ENCODE data around the gene FUBP3. TPM values are rescaled to one million over a fixed set of nuclear protein-coding genes. Genes with fewer than 3 reads are reported as not detected.

FUBP3 gene
- polyA plus RNA-seq, 1 of the 3 experiments (the other 2 are of a cell fraction): 55.1 TPM

DNA sequence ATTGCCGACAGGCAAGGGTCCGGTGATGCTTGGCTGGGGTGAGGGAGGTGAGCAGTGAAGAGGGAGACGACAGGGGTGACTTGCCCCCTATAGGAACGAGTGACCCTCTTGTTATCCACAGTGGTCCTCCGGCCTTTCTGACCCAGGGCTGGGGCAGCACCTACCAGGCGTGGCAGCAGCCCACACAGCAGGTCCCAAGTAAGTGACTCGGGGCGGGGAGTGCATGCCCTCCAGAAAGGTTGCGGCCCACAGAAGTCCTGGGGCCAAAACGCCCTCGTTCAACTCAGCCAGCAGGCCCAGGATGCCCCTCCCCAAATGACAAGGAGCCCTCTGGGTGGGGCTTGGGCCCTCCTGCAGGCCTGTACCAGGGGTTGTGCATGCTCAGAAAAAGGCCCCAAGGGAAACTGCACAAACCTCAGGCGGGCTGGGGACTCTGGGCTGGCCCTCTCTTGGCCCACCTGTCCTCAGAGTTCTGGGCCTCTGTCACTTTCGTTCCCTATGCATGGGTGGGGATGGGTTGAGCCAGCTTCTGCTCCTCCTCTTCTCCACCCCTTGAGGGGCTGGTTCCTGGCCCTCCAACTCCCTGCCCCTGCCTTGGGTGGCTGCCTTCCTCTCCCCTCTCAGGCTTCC lies 52.8 kb downstream of the FUBP3 start:
- Histone ChIP-seq H3K4me2 (no peak overlapping the region), H2AFZ (ENCODE audit: low read depth) (no peak overlapping the region), H3K79me2 (ENCODE audit: insufficient read depth) (no peaks in the 10 kb centered on the region), H3K4me1 (ENCODE audit: control insufficient read depth in 1 of 2, insufficient read depth in 2 of 2, low read depth in 1 of 2, low read length in 1 of 2) (no peaks in the 10 kb centered on the region), H3K36me3 (replicated peaks in 1 of 2; ENCODE audit: control insufficient read depth in 1 of 2, insufficient read depth in 2 of 2, low read length in 1 of 2) (peaks cover 12 to 96% of the 10 kb centered on the region in 2 experiments), H4K20me1 (ENCODE audit: insufficient read depth) (no peaks in the 10 kb centered on the region), H3K9ac (no peak overlapping the region), H3K9me3 (no peaks in the 10 kb centered on the region), H3K27me3 (ENCODE audit: insufficient read depth) (no peaks in the 10 kb centered on the region), H3K9me2 (no peaks in the 10 kb centered on the region), H3F3A (replicated peaks; ENCODE audit: insufficient read depth) (no peaks in the 10 kb centered on the region), H3K4me3 (ENCODE audit: low read depth in 2 of 2, low read length in 1 of 2) (no peak overlapping the region), H3K27ac (ENCODE audit: low read depth in 2 of 2, low read length in 1 of 2) (no peak overlapping the region)
- 85% methylated on average over 5 of the region's 13 CpGs for WGBS (ENCODE audit: low lambda C conversion rate)
- CTCF ChIA-PET: no interaction called here
- DNase-seq: no peak
- no peak for TF ChIP-seq RFX5 (IDR thresholded peaks at IDR 0.05; ENCODE audit: low read length)
- no peak for TF ChIP-seq TAF1 (IDR thresholded peaks at IDR 0.05; ENCODE audit: borderline replicate concordance, low read depth, low read length)
- TF ChIP-seq FOXJ3 (CRISPR knock-in tag; IDR thresholded peaks at IDR 0.05): no peak
- TF ChIP-seq EZH2phosphoT487 (IDR thresholded peaks at IDR 0.05; ENCODE audit: borderline replicate concordance, low read depth): no peak
- TF ChIP-seq, protein P1, sequence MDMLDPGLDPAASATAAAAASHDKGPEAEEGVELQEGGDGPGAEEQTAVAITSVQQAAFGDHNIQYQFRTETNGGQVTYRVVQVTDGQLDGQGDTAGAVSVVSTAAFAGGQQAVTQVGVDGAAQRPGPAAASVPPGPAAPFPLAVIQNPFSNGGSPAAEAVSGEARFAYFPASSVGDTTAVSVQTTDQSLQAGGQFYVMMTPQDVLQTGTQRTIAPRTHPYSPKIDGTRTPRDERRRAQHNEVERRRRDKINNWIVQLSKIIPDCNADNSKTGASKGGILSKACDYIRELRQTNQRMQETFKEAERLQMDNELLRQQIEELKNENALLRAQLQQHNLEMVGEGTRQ (IDR thresholded peaks at IDR 0.05; ENCODE audit: borderline replicate concordance, low read depth, low read length): no peak
- TF ChIP-seq, protein P2, sequence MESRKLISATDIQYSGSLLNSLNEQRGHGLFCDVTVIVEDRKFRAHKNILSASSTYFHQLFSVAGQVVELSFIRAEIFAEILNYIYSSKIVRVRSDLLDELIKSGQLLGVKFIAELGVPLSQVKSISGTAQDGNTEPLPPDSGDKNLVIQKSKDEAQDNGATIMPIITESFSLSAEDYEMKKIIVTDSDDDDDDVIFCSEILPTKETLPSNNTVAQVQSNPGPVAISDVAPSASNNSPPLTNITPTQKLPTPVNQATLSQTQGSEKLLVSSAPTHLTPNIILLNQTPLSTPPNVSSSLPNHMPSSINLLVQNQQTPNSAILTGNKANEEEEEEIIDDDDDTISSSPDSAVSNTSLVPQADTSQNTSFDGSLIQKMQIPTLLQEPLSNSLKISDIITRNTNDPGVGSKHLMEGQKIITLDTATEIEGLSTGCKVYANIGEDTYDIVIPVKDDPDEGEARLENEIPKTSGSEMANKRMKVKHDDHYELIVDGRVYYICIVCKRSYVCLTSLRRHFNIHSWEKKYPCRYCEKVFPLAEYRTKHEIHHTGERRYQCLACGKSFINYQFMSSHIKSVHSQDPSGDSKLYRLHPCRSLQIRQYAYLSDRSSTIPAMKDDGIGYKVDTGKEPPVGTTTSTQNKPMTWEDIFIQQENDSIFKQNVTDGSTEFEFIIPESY (IDR thresholded peaks at IDR 0.05; ENCODE audit: borderline replicate concordance, low read depth): no peak
- no peak for TF ChIP-seq EP300 (IDR thresholded peaks at IDR 0.05; ENCODE audit: borderline replicate concordance in 1 of 2, low read depth in 1 of 2, low read length in 1 of 2)
- no peak for TF ChIP-seq POLR2AphosphoS5 (IDR thresholded peaks at IDR 0.05; ENCODE audit: low read depth, low read length)
- TF ChIP-seq CHD2 (IDR thresholded peaks at IDR 0.05; ENCODE audit: low read length, partially characterized antibody): no peak
- no peak for TF ChIP-seq RXRA (IDR thresholded peaks at IDR 0.05; ENCODE audit: borderline replicate concordance, low read depth)
- TF ChIP-seq FOXM1 (IDR thresholded peaks at IDR 0.05; ENCODE audit: low read depth): no peak
- no peak for TF ChIP-seq FOSL2 (IDR thresholded peaks at IDR 0.05; ENCODE audit: borderline replicate concordance, low read depth)
- TF ChIP-seq MXI1 (IDR thresholded peaks at IDR 0.05; ENCODE audit: low read depth, low read length): no peak
- TF ChIP-seq, protein P3, sequence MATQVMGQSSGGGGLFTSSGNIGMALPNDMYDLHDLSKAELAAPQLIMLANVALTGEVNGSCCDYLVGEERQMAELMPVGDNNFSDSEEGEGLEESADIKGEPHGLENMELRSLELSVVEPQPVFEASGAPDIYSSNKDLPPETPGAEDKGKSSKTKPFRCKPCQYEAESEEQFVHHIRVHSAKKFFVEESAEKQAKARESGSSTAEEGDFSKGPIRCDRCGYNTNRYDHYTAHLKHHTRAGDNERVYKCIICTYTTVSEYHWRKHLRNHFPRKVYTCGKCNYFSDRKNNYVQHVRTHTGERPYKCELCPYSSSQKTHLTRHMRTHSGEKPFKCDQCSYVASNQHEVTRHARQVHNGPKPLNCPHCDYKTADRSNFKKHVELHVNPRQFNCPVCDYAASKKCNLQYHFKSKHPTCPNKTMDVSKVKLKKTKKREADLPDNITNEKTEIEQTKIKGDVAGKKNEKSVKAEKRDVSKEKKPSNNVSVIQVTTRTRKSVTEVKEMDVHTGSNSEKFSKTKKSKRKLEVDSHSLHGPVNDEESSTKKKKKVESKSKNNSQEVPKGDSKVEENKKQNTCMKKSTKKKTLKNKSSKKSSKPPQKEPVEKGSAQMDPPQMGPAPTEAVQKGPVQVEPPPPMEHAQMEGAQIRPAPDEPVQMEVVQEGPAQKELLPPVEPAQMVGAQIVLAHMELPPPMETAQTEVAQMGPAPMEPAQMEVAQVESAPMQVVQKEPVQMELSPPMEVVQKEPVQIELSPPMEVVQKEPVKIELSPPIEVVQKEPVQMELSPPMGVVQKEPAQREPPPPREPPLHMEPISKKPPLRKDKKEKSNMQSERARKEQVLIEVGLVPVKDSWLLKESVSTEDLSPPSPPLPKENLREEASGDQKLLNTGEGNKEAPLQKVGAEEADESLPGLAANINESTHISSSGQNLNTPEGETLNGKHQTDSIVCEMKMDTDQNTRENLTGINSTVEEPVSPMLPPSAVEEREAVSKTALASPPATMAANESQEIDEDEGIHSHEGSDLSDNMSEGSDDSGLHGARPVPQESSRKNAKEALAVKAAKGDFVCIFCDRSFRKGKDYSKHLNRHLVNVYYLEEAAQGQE (IDR thresholded peaks at IDR 0.05; ENCODE audit: low read depth, low read length): no peak
- no peak for TF ChIP-seq GATA2 (CRISPR knock-in tag; IDR thresholded peaks at IDR 0.05)
- TF ChIP-seq NRF1 (IDR thresholded peaks at IDR 0.05; ENCODE audit: low read depth, low read length): no peak
- POLR2A ChIA-PET: no interaction called here
